Endometrial microvascular endothelial cells (primary cell): ENCODE data around the gene BBS9. TPM values are rescaled to one million over a fixed set of nuclear protein-coding genes. Genes with fewer than 3 reads are reported as not detected.

ENCODE experiments used
- in situ Hi-C: cut with HindIII; loops from 2 replicates; pipeline ENCODE4 v1.10.0; 2017; ENCODE audit warnings: low sequenced_read_pairs, low pct_unique_long_range_greater_than_20kb; ENCODE audit errors: inconsistent ontology term
- total RNA-seq: library from RNA; depleted of rRNA; stranded (reverse); fragments of >200 nt; gene quantifications from one replicate; pipeline ENCODE4 v1.2.3, GENCODE V29; 2015; ENCODE audit errors: inconsistent ontology term

Gene BBS9
- total RNA-seq, 1 donor from 2014 or later, result 9.7 TPM

DNA sequence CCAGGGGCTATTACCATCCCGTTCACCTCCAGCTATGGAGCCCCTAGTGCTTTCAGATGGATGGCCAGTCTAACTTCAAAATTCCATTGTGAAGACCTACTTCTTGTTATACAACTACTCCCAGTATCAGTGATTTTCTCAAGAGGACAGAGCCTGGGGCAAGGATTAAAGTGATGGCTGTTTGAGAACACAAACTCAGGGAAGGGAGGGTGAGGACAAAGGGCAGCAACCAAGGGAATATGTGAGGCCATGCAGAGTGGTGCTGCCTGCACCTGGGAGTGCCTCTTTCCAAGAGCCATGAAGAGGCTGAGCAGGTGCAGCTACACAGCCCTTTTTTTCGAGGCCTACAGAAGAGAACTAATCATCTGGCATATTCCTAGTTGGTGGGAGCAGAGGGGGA, 472.5 kb downstream of the BBS9 start:
- in situ Hi-C loops, result no loop called here

DNA sequence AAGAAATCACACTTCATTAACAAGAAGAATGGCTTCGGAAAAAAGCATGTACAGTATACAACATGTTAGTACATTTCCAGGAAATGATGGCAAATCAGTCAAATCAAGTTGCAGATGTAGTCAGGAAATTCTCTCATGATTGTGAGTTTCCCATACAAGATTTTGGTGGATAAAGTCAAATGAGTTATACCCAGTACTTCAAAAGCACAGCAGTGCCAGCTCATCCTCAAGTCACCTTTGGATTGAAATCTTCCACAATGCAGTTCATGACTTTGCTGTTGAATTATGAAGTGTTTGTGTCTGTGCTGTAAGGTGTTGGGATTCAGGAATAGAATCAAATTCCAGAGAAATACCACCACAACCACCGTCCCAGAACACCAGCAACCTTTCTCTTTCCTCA, 474.7 kb downstream of the BBS9 start:
- in situ Hi-C loops, result no loop called here

DNA sequence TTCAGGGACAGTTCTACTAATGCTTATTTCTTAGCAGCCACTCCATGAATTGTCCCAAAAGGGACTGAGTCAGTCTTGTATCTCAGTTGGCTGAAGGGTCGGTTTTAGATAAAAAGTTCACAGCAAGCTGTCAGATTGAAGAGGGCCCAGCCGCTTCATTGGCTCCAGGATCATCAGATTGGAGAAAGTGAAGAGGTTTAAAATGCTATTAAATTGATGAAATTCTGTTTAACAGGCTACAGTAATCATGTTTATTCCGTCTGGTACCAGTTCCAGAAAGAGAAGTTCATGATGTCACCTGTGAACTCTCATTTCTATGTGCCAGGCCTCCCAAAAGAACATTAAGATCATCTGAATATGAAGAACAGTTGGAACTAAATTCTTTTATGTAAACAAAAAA, 481.6 kb downstream of the BBS9 start:
- in situ Hi-C loops, result no loop called here

DNA sequence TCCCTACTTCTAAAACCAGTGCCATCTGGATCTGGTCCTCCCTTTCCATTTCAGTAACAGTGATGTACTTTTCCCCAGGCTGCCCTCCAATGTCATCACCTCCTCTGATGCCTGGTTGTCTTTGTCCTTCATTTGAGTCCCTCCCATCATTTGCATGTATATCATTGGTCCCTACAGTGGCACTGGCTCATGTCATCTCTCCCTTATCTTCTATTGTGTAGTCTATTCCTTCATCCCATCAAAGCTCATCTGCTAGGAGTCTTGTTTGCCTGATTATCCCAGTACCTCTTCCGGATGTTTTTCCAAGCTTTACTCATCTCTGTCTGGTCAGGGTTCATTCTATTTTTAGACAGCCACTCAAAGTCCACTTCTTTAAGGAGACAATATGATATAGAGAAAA, 483.1 kb downstream of the BBS9 start:
- in situ Hi-C loops, result no loop called here

DNA sequence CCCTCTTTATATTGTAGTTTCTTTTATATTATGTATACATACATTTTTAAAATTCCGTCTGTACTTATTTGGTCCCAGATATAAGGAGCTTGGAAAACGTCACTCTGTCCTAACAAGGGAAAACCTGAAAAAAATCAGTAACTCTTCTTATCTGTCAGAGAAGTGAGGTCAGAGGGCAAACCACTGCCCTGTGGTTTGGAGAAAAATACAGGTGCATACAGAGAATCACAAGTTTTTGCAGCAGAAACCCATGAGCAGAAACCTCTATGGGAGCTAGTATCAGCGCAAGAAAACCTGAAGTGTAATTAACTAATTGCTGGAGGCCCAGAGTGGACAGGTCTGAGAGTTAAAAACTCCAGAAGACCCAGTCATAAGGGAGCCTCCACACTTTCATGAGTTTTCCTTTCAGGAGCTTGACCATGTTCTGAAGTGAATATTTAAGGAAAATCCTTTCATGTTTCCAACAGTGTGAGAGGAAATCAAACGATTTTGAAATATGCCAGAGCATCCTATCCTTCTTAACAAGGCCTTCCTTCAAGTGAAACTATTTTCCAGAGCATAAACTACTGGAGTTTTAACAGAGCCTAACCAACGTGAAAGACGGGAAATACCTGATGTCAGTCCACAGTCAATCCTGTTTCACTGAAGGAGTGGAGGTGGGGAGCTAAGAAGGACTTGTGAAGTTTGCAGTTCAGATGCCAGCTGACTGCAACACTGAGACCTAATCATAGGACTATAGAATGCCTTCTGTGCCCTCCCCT, 485.2 kb downstream of the BBS9 start:
- in situ Hi-C loops, result no loop called here

DNA sequence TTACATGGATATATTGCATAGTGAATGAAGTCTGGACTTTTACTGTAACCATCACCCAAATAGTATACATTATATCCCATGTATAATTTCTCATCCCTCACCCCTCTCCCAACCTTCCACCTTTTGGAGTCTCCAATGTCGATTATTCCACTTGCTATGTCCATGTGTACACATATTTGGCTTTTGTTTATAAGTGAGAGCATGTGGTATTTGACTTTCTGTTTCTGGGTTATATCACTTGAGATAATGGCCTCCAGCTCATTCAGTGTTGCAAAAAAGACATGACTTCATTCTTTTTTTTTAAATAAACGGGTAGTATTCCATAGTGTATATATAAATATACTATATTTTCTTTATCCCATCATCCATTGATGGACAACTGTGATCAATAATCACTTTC, 487.4 kb downstream of the BBS9 start:
- in situ Hi-C loops, result no loop called here

DNA sequence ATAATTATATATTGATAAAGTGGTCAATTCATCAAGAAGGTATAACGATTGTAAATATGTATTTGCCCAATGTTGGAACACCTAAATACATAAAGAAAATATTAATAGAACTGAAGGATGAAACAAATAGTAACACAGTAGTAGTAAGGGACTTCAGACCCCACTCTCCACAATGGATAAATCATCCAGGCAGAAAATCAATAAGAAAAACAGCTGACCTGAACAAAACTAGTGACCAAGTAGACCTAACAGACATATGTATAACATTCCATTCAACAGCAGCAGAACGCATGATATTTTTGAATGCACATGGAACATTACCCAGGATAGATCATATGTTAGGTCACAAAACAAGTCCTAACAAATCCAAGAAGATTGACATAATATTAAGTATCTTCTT, 489.9 kb downstream of the BBS9 start:
- in situ Hi-C loops, result no loop called here

DNA sequence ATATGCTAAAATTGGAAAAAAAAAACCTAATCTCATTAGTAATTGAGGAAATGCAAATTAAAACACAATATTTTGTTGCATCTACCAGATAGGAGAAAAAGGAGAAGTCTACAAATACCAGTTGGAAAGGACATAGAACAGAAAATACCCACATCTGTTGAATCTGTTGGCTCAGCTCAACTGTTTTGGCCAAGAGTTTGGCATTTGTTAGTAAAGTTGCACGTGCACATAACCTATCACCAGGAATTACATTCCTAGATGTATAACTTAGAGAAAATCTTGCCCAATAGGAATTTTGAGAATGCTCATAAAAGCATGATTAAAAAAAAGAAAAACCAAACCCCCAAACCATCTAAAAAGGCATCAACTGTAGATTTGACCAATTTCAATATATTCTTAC, 493.9 kb downstream of the BBS9 start:
- in situ Hi-C loops, result no loop called here

DNA sequence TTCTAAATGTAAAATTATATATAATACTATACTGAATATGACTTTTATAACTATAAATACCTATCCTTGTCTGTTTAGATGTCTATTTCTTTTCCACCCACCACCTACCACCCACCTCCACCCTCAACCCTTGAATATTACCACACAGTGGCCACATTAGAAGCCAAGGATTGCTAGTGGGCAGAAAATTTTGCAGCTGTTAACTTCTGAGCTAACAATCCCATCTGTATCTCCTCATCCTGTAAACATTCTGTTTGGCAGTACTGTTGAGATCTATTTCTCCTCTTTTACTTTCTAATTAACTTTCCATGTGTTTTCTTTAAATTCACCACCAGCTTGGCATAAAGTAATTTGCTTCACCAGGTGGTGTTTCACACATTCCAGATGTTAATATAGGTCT, 494.9 kb downstream of the BBS9 start:
- in situ Hi-C loops, result no loop called here

DNA sequence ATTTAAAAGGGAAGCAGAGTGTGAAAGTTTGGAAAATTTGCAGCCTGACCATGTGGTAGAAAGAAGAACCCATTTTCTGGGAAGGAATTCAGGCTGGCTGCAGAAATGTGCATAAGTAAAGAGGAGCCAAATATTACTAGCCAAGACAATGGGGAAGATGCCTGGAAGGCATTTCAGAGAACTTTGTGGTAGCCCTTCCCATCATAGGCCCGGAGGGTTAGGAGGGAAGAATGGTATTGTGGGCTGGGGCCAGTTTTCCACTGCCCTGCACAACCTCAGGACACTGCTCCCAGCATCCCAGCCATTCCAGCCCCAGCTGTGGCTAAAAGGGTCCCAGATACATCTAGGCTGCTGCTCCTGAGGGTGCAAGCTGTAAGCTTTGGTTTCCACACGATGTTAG, 497.5 kb downstream of the BBS9 start:
- in situ Hi-C loops, result no loop called here

DNA sequence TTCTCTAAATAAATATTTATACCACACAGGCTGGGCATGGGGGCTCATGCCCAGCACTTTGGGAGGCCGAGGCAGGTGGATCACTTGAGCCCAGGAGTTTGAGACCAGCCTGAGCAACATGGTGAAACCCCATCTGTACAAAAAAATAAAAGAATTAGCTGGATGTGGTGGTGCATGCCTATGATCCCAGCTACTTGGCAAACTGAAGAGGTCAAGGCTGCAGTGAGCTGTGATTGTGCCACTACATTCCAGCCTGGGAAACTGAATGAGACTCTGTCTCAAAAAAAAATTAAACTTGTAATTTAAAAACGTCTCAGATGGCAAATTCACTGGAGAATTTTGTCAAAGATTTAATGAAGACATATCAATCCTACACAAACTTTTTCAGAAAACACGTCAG, 498.4 kb downstream of the BBS9 start:
- in situ Hi-C loops, result no loop called here

DNA sequence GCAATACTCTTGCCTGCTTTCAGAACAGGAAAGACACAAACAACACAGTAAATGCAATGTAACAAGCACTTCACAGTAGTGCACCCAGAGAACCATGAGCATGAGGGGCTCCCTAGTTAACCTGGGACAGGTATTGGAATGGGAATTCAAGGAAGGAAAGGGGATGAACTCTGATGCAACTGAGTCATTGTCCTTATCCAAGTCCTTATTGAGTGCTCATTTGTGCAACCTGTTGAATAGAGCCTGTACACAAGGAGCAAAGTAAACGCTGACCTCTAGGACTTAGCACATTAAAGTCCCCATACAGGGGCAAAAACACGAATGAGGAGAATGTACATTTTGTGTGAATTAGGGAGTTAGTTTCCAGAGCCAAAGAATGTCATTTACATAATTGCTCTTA, 499.5 kb downstream of the BBS9 start:
- in situ Hi-C loops, result no loop called here

DNA sequence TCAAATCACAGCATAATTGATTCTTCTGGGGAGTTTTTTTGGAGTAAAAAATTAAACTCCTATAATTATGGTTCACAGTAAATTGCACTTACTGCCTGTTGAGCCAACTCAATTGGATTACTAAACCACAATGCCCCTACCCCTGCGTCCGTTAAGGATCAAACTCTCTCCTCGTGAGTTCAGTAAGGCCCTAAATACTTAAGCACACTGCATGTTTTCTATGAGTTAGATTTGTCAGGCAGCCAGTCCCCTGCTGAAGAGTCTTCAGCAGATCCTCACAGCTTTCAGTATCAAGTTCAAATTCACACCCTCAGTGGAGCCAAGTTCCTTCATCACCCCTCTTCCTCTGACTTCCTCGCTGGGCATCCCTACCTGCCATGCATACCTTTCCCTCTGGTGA, 501.0 kb downstream of the BBS9 start:
- in situ Hi-C loops, result no loop called here

DNA sequence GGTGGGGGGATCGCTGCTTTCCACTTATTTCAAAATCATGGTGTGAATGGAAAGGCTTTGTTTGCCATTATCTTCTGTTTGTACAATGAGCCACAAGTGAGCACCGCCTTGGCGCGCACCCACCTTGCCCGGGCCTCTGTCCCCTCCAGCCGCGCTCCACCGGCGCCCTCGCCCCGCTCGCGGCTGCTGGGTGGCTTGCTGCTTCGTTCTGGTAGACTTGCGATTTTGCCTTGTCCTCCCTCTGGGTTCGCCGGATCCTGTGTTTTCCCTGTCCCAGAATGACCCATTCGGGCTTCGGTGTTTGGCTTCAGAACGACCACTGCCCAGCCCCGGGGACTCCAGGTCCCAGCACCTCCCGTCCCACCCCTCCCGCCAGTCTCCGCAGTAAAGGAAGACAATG, 503.0 kb downstream of the BBS9 start:
- in situ Hi-C loops, result no loop called here

DNA sequence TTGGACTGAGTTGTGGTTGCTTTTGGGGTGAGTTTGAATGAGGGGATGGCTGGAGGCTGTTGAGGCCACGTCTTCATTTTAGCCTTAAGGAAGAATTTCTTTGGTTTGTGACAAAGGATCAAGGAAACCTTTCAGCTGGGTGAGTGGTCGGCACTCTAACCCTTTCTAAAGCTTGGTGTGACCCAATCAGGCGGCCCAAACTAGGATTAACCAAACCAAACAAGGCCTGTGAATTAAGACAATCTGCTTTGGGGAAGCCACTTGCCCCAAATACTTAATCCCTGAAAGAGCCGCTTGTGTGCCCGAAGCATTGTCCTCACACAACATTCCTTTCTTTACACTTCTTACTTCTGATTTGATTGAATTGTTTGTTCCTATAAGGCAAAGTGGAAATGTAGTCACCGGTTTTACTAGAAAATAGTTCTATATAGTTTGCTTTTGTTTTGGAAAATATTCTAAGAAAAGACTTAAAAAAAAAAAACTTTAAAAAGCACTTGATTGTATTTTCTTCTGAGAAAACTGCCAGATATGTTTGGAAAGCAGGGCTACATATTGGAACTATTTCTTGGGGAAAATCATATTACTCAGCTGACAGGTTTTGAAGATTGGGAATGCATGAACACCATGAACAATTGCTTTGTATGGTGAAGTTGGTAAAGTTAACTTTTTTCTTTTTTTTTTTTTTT, 503.6 kb downstream of the BBS9 start:
- in situ Hi-C loops, result no loop called here

DNA sequence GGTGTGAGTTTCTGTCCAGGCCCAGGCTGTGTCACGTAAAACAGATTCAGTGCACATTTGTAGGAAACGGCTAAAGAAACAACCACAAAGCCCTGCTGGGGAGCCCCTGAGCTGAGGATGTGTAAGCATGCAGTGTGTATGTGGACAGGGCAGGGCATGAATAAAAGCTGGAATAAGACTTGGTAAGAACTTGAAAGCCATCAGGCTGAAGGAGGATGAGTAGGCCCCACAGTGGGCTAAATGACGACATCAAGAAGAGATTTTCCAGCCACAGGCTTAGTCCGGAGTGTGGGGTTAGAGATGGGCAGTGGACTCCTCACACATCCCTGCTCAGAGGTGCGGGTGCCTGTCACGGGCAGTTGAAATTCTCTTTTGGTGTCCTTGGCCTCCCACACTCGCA, 505.2 kb downstream of the BBS9 start:
- in situ Hi-C loops, result no loop called here

DNA sequence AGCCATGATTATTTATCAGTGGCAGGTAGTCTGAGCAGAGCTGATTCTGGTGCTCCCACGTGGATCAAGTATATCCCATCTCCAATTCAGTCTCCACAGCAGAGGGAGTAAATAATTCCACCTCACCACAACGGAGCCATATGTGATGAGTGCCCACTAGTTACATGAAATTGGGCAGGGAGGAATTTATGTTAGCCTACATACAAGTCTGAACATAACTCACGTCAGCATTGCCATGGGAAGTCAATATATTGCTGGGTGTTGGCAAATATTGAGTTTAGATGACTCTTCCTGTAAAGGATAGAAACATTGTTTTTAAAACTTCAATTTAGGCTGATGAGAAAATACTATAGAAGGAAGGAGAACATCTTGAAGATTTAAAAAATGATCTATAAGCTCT, 507.0 kb downstream of the BBS9 start:
- in situ Hi-C loops, result no loop called here

DNA sequence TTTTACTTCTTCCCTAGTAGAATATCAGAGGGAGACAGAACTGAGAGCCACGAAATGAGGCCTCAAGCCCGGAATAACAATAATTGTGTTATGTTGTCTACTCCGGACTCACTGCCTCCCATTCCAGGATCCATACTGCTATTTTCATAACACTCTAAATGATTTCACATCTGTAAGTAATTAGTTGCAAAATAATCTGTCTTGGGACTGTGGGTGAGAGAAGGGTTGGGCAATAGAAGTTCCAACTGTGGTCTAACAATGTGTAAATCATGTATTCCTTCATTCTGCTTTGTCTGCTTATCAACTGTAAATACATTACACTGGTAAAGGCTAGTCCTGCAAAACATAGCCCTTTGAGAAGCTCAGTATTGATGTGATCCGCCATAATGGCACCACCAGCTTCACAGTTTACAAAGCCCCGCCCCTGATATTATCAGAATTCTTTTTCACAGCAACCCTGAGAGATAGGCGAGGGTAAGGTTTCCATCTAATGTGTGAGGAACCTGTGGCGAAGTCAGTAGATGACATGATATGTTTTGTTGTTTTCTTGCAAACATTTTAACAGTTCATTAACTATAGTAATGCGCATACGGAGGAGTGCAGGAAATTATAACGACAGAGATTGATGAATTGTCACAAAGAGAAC, 510.3 kb downstream of the BBS9 start:
- in situ Hi-C loops, result no loop called here

DNA sequence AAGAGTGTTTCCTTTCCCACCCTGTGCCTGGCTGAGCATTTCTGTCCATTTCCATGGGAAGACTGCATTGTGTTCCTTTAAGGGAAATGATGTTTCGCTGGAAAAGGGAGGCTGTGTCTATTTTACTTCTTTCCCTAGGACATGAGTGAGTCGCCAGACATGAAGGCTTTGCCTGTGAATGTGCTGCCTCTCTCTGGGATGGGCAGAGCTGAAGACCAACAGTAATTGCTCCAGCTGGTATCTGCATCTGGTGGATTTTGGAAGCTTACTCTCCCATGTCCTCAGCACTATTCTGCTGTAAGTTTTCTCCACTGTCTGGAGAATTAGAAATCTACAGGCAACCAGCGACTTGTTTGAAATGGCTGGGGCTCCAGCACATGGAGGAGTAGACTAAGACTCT, 511.4 kb downstream of the BBS9 start:
- in situ Hi-C loops, result no loop called here

DNA sequence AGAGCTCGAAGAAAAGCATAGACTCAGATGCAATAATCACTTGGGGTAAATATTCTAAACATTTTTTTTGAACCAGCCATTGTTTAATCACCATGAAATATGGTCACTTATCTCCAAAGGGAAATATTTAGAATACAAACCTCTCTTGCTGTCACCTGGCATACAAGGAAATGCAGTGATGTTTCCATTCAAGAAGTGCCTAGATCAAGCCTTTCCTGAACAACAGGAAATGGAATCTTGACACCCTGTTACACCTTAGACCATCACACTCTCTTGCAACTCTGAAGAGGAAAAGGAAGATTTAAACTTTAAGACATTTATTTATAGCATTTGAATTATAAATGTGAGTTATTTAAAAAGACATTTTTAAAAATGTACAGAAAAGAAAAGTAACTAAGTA, 512.9 kb downstream of the BBS9 start:
- in situ Hi-C loops, result no loop called here
